ENCODE results near the gene SRSF4. TPM values are rescaled to one million over a fixed set of nuclear protein-coding genes. Genes with fewer than 3 reads are reported as not detected.

Gene SRSF4
- total and polyA plus RNA-seq, 2 of the 8 experiments (the other 6 are each of a cell fraction or from before 2014, with no cell fraction given), result 34.9 to 86.5 TPM

- Histone ChIP-seq H3K27ac (ENCODE audit: low read depth, low read length) (no peak overlapping the region), H2AFZ (ENCODE audit: low read length) (no peak overlapping the region), H3K23ac (ENCODE audit: insufficient read length) (no peak overlapping the region), H2BK15ac (ENCODE audit: low read length) (no peak overlapping the region), H3K23me2 (ENCODE audit: low read depth, low read length) (no peaks in the 10 kb centered on the region), H3K79me2 (ENCODE audit: control insufficient read depth in 1 of 2, insufficient read depth in 2 of 2, low read length in 2 of 2) (no peaks in the 10 kb centered on the region), H3K14ac (ENCODE audit: insufficient read length) (no peak overlapping the region), H3K56ac (replicated peaks; ENCODE audit: insufficient read length, low read depth, low read length) (no peak overlapping the region), H3K27me3 (replicated peaks in 1 of 4; ENCODE audit: control insufficient read depth in 3 of 4, extremely low read depth in 1 of 4, insufficient read depth in 3 of 4, low read length in 3 of 4) (no peaks in the 10 kb centered on the region), H3K4me2 (ENCODE audit: insufficient read depth in 1 of 2, low read depth in 2 of 2, low read length in 2 of 2) (no peak overlapping the region), H4K8ac (ENCODE audit: extremely low read depth, insufficient read depth, low read length) (no peak overlapping the region), H2BK5ac (ENCODE audit: low read depth, low read length) (no peak overlapping the region), H3K79me1 (ENCODE audit: low read depth, low read length) (0 out of 2 replicates have a peak, but pooled peaks cover 2% of the 10 kb centered on the region), H3K9ac (replicated peaks in 1 of 4; ENCODE audit: extremely low read depth in 1 of 4, low read depth in 3 of 4, low read length in 3 of 4) (no peak overlapping the region), H4K91ac (replicated peaks; ENCODE audit: insufficient read length, low read length) (no peak overlapping the region), H2AK5ac (ENCODE audit: low read depth, low read length) (no peak overlapping the region), H3K9me3 (ENCODE audit: insufficient read depth in 2 of 2, low read depth in 1 of 2, low read length in 1 of 2) (no peaks in the 10 kb centered on the region), H2BK12ac (ENCODE audit: low read depth, low read length) (no peak overlapping the region), H3K4me1 (replicated peaks in 1 of 4; ENCODE audit: control insufficient read depth in 3 of 4, insufficient read depth in 4 of 4, low read length in 3 of 4) (no peaks in the 10 kb centered on the region), H4K5ac (ENCODE audit: insufficient read length, low read depth, low read length) (no peak overlapping the region), H3K4me3 (ENCODE audit: extremely low read depth in 1 of 4, insufficient read depth in 2 of 4, low read depth in 3 of 4, low read length in 4 of 4) (no peak overlapping the region), H2BK120ac (replicated peaks; ENCODE audit: low read depth, low read length) (no peak overlapping the region), H3K4ac (replicated peaks; ENCODE audit: insufficient read length, low read depth, low read length) (no peak overlapping the region), H2BK20ac (ENCODE audit: low read length) (no peak overlapping the region), H4K20me1 (replicated peaks in 1 of 2; ENCODE audit: control insufficient read depth in 1 of 2, insufficient read depth in 2 of 2, low read length in 2 of 2) (peaks cover 0 to 2% of the 10 kb centered on the region in 2 experiments), H3K36me3 (ENCODE audit: control insufficient read depth in 2 of 4, insufficient read depth in 4 of 4, low read length in 3 of 4) (peaks cover 24 to 84% (median 66%) of the 10 kb centered on the region in 4 experiments), H3K18ac (ENCODE audit: extremely low read depth, low read length) (no peak overlapping the region)
- no peak for DNase-seq (ENCODE audit: low read depth in 1 of 2, low spot score in 2 of 2)
- CTCF ChIA-PET (ENCODE audit: partially characterized antibody), result interaction anchor here (2.1 to 2.4 kb wide), 2 partner anchors 49 to 53 kb away, joined by 5 to 9 read pairs; no protein-coding TSS in a partner anchor
- FAIRE-seq, result no peak
- POLR2A ChIA-PET (ENCODE audit: partially characterized antibody), result interaction anchor here (0.9 kb wide), 1 partner anchor 8 kb away, joined by 3 read pairs; no protein-coding TSS in a partner anchor
- 90% methylated on average over 30 of the region's 35 CpGs; no CpG with 5 or more reads in 1 of the 2 experiments for WGBS, 2 experiments (ENCODE audit: extremely low coverage in 1 of 2, insufficient coverage in 1 of 2, insufficient read length in 1 of 2, insufficient replicate concordance in 2 of 2, low coverage in 1 of 2, low lambda C conversion rate in 2 of 2, missing lambda C conversion rate in 1 of 2)
- TF ChIP-seq RAD21 (IDR thresholded peaks at IDR 0.05 in 1 of 2, conservative IDR thresholded peaks at IDR 0.05 in 1 of 2; ENCODE audit: low read depth in 2 of 2, low read length in 2 of 2), result no peak
- TF ChIP-seq HDAC2 (IDR thresholded peaks at IDR 0.05; ENCODE audit: borderline replicate concordance in 1 of 2, low read depth in 2 of 2, low read length in 2 of 2), result no peak
- no peak for TF ChIP-seq KDM5A (IDR thresholded peaks at IDR 0.05; ENCODE audit: low read length)
- TF ChIP-seq, protein P1, sequence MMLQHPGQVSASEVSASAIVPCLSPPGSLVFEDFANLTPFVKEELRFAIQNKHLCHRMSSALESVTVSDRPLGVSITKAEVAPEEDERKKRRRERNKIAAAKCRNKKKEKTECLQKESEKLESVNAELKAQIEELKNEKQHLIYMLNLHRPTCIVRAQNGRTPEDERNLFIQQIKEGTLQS (IDR thresholded peaks at IDR 0.05; ENCODE audit: insufficient read depth, low read depth, low read length), result no peak
- no peak for TF ChIP-seq CREB1 (IDR thresholded peaks at IDR 0.05)
- TF ChIP-seq SIN3A (conservative IDR thresholded peaks at IDR 0.05 in 1 of 2, IDR thresholded peaks at IDR 0.05 in 1 of 2; ENCODE audit: low read depth in 1 of 2, low read length in 2 of 2), result no peak
- no peak for TF ChIP-seq BCL11A (IDR thresholded peaks at IDR 0.05; ENCODE audit: low read depth in 2 of 2, low read length in 2 of 2)
- no peak for TF ChIP-seq NANOG (IDR thresholded peaks at IDR 0.05; ENCODE audit: insufficient read depth, low read depth, low read length, poor library complexity, severe bottlenecking)
- no peak for TF ChIP-seq TCF12 (IDR thresholded peaks at IDR 0.05; ENCODE audit: low read depth, low read length)
- TF ChIP-seq GTF2F1 (IDR thresholded peaks at IDR 0.05; ENCODE audit: borderline replicate concordance, low read depth, low read length), result no peak
Observed at GRCh38 chr1:29148656-29149491, 32.8 kb downstream of the SRSF4 start.

Measured in H1 (cell line).